Progenitor cell of endocrine pancreas (in vitro differentiated cells): ENCODE data around the gene FANCC. TPM values are rescaled to one million over a fixed set of nuclear protein-coding genes. Genes with fewer than 3 reads are reported as not detected.

Experiments used
- DNase-seq: peaks from one replicate; pipeline ENCODE4 v3.0.0; 2021; ENCODE audit warnings: low spot score; ENCODE audit not compliant: unreplicated experiment
- H3K27ac Mint-ChIP-seq: 2 replicates; pipeline ENCODE4 v1.8.0; 2021; ENCODE audit warnings: mild to moderate bottlenecking, moderate library complexity, mixed read lengths
- H3K27me3 Mint-ChIP-seq: 2 replicates; pipeline ENCODE4 v1.8.0; 2021; ENCODE audit warnings: mixed read lengths
- H3K36me3 Mint-ChIP-seq: 2 replicates; pipeline ENCODE4 v1.8.0; 2022; ENCODE audit warnings: mixed read lengths; ENCODE audit not compliant: insufficient read depth
- H3K4me1 Mint-ChIP-seq: 2 replicates; pipeline ENCODE4 v1.8.0; 2021; ENCODE audit warnings: low read depth, mixed read lengths
- H3K4me3 Mint-ChIP-seq: 2 replicates; pipeline ENCODE4 v1.8.0; 2021; ENCODE audit warnings: low read depth, mild to moderate bottlenecking, moderate library complexity, mixed read lengths
- H3K9me3 Mint-ChIP-seq: 2 replicates; pipeline ENCODE4 v1.8.0; 2021; ENCODE audit warnings: low read depth, mixed read lengths
- CTCF ChIP-seq: fragments of 200-600 bp; sonication (generic); IDR thresholded peaks from one replicate; pipeline ENCODE4 v1.5.0; 2021; ENCODE audit warnings: antibody characterized with exemption, mild to moderate bottlenecking; ENCODE audit not compliant: unreplicated experiment
- total RNA-seq: library from RNA; stranded (reverse); gene quantifications from 2 replicates; pipeline ENCODE4 v1.2.1, GENCODE V29; 2021

Gene FANCC
- total RNA-seq, 1 donor from 2014 or later, result 28.9 TPM

- DNase-seq, result no peak
- H3K27me3 Mint-ChIP-seq, result no peaks in the 10 kb centered on the region
- H3K9me3 Mint-ChIP-seq, result no peaks in the 10 kb centered on the region
- peak overlapping the region; percentile 74 for H3K27ac Mint-ChIP-seq
- no peak for TF ChIP-seq CTCF
- no peak overlapping the region for H3K4me3 Mint-ChIP-seq
- H3K36me3 Mint-ChIP-seq, result peaks cover 28% of the 10 kb centered on the region
- peaks cover 30% of the 10 kb centered on the region for H3K4me1 Mint-ChIP-seq
These were observed 236.4 kb downstream of the FANCC start for GRCh38 chr9:95080961-95081647.

- Mint-ChIP-seq H3K27ac (peak overlapping the region; percentile 80), H3K4me1 (peaks cover 32% of the 10 kb centered on the region), H3K36me3 (peaks cover 24% of the 10 kb centered on the region), H3K4me3 (no peak overlapping the region), H3K27me3 (no peaks in the 10 kb centered on the region), H3K9me3 (no peaks in the 10 kb centered on the region)
- TF ChIP-seq CTCF, result no peak
- no peak for DNase-seq
These were observed 238.0 kb downstream of the FANCC start for GRCh38 chr9:95079461-95079860.

- DNase-seq, result no peak
- H3K27me3 Mint-ChIP-seq, result no peaks in the 10 kb centered on the region
- peaks cover 32% of the 10 kb centered on the region for H3K4me1 Mint-ChIP-seq
- no peaks in the 10 kb centered on the region for H3K9me3 Mint-ChIP-seq
- H3K36me3 Mint-ChIP-seq, result peaks cover 21% of the 10 kb centered on the region
- peak overlapping the region; percentile 80 for H3K27ac Mint-ChIP-seq
- no peak overlapping the region for H3K4me3 Mint-ChIP-seq
- no peak for TF ChIP-seq CTCF
These were observed 238.6 kb downstream of the FANCC start for GRCh38 chr9:95078939-95079338.

GRCh38 chr9:95078511-95078910 lies 239.0 kb downstream of the FANCC start:
- Mint-ChIP-seq H3K36me3 (peaks cover 18% of the 10 kb centered on the region), H3K27ac (peak overlapping the region; percentile 80), H3K4me3 (no peak overlapping the region), H3K27me3 (no peaks in the 10 kb centered on the region), H3K4me1 (peaks cover 32% of the 10 kb centered on the region), H3K9me3 (no peaks in the 10 kb centered on the region)
- no peak for DNase-seq
- TF ChIP-seq CTCF, result no peak

GRCh38 chr9:95077766-95078370 lies 239.6 kb downstream of the FANCC start:
- TF ChIP-seq CTCF, result no peak
- DNase-seq, result no peak
- H3K27ac Mint-ChIP-seq, result peak overlapping the region; percentile 87
- peaks cover 32% of the 10 kb centered on the region for H3K4me1 Mint-ChIP-seq
- H3K36me3 Mint-ChIP-seq, result peaks cover 14% of the 10 kb centered on the region
- no peaks in the 10 kb centered on the region for H3K27me3 Mint-ChIP-seq
- H3K9me3 Mint-ChIP-seq, result no peaks in the 10 kb centered on the region
- H3K4me3 Mint-ChIP-seq, result no peak overlapping the region
